GM10847 (cell line): ENCODE results near the gene MYO9A.

Source experiments
- POLR2A ChIP-seq: IDR thresholded peaks from 2 replicates; pipeline ENCODE4 v1.6.1; 2011; ENCODE audit not compliant: insufficient read length; ENCODE audit errors: extremely low read depth

MYO9A gene

DNA sequence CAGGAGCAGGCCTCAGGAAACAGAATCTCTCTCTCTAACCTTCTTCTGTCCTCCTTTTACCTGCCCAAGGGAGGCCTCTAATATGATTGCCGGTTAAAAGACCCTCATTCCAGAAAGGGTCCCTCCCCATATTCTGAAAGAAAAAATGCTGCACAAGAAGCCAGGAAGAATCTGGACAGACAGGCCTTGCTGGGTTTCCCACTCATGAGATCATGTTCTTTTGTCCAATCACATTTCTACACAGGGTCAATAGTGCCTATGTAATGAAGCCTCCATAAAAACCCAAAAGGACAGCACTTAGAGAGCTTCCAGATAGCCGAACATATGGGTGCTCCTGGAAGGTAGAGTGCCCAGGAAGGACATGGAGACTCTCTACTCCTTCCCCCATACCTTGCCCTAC, 146.0 kb downstream of the MYO9A start:
- no peak for TF ChIP-seq POLR2A

DNA sequence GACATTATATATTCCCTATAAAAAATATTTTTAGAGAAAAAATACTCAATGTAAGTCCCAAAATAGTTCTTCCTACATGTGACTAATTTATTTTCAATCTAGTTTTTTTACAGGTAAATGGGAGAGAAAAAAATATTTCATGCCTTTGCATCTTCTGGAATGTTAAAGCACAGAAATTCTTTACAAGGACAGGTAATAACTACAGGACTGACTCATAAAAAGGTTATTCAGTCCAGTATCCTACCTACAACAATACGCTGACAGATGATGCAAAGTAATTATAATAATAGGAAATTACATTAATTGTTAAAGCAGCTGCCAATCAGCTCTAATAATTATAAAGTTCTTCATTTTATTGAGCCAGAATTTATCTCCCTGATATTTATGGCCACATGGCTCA, 147.5 kb downstream of the MYO9A start:
- TF ChIP-seq POLR2A: no peak

DNA sequence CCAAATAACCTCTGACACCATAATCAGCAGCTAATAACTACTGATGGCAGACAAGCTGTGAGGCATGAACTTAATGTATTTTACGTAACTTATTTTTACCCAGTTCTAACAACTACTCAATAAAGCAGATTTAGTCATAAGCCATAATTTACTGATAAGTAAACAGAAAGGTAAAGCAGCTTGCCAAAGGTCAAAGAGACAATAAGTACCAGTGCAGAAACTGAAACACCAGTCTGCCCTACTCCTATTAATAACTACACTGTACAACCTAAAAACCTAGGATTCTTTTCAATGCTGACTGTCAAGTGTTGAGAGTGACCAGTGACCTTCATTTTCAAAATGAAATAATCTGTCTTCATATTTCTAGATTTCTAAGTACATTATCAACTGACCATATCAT, 155.4 kb downstream of the MYO9A start:
- no peak for TF ChIP-seq POLR2A

DNA sequence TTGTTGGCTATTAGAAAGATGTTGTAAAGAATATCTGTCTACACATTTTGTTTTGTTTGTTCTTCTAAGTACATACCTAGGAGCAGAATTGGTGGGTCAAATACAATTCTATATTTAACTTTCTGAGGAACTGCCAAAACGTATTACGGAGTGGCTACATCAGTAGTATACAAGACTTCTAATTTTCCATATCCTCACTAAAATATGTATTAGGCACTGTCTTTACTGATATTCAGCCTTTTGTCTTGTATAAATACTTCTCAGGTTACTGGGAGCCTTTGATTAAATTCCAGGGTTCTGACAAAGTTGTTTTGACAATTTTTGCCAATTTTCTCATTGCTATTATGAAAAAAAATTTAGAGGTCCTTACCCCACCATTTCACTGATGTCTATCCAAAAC, 160.9 kb downstream of the MYO9A start:
- TF ChIP-seq POLR2A: no peak

DNA sequence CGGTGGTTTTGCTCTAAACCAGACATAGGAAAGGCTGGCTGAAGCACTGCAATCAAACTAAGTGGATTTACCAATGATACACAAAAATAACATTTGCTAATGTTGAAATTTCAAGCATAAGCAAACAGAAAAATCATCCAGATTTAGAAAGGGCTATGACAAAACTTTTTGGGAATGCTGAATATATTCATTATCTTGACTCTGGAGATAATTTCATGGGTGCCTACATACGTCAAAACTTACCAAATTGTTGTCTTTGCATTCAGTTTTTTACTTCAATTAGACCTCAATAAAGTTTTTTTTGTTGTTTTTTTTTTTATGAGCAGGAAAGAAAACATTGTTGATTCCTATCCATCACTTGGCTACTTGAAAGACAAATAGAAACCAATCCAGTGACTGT, 166.8 kb downstream of the MYO9A start:
- no peak for TF ChIP-seq POLR2A

DNA sequence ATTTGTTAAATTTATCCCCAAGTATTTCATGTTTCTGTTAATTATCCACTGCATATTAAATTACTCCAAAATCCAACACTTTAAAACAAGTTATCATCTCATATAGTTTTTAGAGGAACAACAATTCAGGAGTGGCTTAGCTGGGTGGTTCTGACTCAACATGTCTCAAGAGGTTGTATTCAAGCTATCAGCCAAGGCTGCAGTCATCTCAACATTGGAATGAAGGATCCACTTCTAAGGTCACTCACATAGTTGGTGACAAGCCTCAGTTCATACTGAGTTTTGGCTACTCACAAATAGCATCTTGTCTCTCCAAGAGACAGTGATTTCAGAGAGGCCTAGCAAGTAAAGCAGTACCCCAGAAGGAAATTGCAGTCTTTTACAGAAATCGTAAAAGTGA, 172.9 kb downstream of the MYO9A start:
- no peak for TF ChIP-seq POLR2A

DNA sequence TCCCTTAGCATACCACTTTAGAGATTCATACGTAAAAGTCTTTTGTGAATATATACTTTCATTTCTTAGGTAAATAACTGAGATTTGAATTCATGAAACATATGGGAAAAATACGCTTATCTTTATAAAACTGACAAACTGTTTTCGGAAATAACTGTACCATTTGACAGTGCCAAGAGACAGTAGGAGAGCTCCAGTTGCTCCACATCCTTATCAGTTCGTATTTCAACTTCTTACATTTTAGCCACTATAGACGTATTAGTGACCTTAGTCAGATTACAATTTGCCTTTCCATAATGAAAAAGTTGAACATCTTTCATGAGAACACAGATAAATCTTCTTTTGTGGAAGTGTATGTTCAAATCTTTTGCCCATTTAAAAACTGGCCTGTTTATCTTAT, 174.1 kb downstream of the MYO9A start:
- TF ChIP-seq POLR2A: no peak

DNA sequence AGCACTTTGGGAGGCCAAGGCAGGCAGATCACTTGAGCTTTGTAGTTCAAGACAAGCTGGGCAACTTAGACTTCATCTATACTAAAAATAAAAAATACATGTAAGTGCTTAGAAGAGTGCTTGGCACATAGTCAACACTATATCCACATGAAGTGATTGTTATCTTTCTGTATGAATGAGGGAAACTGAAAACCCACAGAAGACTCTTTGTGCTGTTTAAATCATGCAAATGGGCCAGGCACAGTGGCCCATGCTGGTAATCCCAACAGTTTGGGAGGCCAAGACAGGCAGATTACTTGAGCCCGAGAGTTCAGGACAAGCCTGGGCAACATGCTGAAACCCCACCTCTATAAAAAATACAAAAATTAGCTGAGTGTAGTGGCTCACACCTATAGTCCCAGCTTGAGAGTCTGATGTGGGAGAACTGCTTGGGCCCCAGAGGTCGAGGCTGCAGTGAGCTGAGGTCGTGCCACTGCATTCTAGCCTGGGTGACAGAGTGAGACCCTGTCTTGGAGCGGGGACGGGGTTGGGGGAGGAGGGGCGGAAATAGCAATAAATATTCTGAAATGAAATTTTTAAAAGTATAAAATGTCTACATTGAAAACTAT, 177.9 kb downstream of the MYO9A start:
- TF ChIP-seq POLR2A: no peak

DNA sequence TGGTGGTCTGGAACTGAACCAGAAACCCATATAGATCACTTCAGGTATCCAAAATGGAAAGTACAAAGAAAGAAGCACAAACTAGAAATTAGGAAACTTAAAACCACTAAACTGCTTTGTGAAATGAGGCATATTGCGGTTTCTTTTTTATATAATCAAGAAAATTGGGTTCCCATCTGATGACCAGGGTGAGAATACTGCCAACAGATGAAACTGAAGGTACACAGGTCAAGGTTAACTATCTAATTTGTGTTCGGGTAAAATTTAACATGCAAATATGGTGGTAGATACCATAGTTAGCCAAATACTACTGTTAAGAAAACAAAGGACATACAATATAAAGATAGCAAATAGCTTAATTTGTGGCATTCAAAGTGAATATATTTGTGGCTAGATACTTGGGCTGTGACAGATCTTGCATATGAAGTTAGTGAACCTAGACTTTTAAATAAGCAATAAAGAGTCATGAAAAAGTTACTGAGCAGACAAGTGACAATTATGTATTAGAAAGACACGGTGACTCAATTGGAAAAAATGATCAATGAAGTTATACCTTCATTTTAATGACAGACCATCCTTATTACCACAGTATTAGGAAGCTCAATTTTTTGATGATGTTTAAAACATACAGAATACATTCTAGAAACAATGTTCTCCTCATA, 180.2 kb downstream of the MYO9A start:
- no peak for TF ChIP-seq POLR2A

DNA sequence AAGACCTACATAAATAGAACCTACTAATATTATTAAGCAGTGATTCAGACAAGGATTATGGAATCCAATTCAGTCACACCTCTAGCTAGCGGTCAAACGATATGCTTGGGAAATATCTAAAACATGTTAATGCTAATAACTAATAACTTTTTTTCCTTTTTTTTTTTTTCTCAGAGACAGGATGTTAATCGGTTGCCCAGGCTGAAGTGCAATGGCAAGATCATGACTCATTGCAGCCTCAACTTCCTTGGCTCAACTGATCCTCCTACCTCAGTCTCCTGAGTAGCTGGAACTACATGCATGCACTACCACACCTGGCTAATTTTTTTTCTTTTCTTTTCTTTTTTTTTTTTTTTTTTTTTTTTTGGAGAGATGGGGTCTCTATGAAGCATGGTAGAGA, 183.5 kb downstream of the MYO9A start:
- no peak for TF ChIP-seq POLR2A

DNA sequence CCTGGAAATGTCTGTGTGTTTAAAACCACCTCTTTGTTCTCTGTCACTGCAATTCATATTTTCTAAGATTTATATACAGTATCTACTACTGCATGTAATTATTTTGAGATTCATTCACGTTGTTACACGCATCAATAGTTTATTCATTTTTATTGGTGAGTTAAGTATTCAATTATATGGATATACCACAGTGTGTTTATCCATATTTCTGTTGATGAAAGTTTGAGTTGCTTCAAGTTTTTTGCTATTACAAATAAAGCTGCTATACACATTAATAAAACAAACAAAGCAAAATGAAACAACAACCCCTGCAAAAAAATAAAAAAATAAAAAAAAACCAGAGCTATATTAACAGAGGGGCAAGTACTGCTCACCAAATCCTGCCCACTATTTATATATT, 185.3 kb downstream of the MYO9A start:
- TF ChIP-seq POLR2A: no peak

DNA sequence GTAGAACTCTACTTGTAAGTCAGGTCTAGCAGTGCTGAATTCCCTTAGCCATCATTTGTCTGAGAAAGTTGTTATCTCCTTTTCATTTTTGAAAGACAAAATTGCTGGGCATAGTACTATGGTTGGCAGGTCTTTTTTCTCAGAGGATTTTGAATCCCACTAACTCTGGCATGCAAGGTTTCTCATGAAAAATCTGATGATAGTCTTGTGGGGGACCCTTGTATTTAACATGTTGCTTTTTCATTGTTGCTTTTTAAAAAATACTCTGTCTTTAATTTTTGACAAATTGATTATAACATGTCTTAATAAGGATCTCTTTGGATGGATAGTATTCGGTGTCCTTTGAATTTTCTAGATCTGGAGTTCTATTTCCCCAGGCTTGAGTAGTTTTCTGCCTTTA, 186.7 kb downstream of the MYO9A start:
- TF ChIP-seq POLR2A: no peak

DNA sequence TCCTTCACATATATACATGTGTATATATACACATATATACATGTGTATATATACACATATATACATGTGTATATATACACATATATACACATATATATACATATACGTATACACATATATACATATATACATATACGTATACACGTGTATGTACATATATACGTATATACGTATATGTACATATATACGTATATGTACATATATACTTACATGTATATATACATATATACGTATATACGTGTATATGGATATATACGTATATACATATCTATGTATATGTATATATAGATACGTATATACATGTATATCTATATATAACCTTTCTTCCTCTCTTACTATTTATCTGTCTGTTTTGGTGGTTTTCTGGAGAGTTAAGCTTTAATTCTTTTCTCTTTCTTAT, 192.8 kb downstream of the MYO9A start:
- TF ChIP-seq POLR2A: no peak

DNA sequence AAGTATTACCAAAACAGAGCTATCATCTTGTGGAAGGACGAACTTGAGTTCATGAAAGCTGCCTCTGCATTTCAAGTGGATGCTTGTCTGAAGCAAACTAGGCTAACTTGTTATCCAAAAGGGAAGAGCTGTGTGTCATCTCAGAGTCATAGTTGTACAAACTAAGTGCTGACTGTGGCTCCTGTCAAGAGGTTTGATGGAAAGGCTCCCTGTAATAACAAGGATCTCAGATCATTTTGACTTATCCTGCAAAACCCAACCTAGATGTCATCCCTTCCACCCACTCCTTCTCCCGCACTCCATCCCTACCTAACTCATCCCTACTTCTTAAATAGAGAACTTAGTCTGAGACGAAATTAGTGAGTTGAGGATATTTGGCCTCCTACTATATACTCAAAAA, 196.8 kb downstream of the MYO9A start:
- no peak for TF ChIP-seq POLR2A

DNA sequence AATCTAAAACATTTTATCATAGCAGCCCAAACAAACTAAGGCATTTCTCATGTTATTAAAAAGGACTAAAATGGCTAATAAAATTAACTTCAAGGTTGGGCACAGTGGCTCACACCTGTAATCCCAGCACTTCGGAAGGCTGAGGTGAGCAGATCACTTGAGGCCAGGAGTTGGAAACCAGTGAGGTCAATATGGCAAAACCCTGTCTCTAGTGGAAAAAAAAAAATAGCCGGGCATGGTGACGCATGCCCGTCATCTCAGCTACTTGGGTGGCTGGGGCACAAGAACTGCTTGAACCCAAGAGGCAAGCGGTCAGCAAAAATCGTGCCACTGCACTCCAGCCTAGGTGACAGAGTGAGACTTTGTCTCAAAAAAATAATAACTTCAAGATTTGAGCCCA, 197.4 kb downstream of the MYO9A start:
- no peak for TF ChIP-seq POLR2A

DNA sequence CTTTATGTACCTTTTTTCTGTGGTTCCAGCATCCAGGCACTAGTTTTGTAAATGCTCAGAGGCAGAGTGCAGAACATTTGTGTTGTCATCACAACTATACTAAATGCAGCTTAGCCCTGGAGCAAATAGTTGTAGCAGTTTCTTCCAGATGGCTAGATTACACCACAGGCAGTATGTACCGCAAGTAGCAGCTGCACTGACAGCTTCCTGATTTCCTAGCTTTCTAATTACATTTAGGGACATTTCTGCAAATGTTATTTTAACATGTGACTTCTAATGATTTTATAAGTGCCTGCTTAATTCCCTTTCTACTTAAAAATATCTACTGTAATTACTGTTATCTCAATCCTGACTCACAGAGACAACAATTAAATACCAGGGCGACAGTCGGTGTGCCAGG, 201.1 kb downstream of the MYO9A start:
- no peak for TF ChIP-seq POLR2A

DNA sequence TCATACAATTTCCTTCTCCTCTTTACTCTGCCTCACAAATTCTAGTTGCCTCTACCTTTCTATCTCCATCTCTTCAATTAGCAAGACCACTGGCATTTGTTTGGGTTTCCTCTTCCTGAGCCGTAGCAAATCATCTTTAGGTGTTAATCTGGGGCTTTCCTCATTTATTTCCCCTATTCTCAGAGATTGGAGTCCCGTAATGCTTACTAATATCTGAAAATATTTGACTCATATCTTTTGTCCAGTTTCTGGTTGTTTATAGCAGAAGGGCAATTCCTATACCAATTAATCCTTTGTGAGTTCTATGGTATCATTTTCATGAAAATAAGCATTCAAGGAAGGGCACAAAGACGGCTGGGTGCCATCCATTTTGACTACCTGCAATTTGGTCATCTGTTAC, 203.9 kb downstream of the MYO9A start:
- no peak for TF ChIP-seq POLR2A
